NCI-H446 treated with DMSO at 0.1 percent for 48 hours (cell line): ENCODE data around the gene KCTD20.

ENCODE experiments used
- DNase-seq: peaks from one replicate; lab custom pipeline; 2025; lab: John Stamatoyannopoulos, UW

Gene KCTD20

DNA sequence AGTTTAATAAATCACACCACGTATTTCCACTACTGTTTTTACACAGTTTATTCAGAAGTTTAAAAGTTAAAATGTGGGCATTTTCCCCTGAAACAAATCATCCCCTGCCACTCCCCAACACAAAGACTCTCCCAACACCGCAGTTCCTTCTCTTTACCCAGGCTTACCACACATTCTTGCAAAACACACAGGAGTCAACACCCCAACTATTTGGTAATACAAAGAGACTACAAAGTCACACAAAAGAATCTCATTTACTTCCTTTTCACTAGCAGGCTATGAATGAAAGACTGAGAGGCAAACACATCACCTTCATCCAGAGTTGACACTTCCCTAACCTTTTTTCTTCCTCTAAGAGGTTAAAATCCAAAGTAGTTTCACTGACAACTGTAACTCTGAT, 51.1 kb downstream of the KCTD20 start:
- no peak for DNase-seq

DNA sequence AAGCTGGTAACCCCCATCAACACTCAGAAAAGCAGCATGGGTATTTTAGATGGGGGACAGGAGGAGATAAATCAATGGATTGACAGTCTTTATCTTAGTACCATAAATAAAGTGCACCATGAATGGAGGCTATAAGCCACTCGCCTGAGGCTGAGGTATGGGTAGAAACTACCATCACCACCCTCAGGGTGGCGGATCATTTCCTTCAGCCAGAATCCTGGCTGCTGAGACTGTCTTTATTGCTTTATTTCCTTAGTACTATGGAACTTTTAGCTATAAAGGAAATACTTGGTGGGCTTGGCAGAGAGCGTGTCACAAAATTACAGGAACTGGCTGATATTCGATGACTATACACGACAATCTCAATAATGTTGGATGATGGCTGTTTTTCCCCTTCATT, 52.3 kb downstream of the KCTD20 start:
- no peak for DNase-seq

DNA sequence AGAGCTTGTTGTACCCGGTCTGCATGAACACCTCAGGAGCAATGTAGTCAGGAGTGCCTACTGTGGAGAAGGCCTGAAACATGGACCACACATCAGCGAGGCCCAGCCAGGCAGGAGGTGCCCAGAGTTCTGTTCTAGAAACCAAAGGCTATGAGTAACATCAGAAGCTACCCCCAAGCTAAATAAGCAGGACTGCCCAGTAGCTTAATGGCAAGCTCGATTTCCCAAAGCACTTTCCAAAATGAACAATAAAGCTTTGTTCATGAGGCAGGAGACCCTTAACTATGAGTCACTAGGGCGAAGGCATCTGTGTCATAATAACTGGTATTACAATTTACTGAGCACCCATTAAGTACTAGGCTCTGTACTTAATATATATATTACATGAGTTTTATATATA, 57.1 kb downstream of the KCTD20 start:
- no peak for DNase-seq

DNA sequence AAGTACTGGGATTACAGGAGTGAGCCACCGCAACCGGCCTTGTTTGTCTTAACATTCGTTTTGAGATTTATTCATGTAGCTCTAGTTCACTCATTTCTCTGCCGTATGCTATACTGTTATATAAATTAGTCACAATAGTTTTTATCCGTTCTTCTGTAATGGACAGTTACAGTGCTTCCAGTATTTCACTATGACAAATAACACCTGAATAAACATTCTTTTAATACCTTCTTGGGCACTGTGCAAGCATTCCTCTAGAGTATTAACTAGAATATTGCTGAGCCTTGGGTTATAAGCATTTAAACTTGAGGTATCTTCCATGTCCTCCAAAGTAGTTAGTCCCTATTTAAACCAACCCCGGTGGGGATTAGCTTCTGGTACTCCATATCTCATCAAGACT, 58.9 kb downstream of the KCTD20 start:
- DNase-seq: no peak

DNA sequence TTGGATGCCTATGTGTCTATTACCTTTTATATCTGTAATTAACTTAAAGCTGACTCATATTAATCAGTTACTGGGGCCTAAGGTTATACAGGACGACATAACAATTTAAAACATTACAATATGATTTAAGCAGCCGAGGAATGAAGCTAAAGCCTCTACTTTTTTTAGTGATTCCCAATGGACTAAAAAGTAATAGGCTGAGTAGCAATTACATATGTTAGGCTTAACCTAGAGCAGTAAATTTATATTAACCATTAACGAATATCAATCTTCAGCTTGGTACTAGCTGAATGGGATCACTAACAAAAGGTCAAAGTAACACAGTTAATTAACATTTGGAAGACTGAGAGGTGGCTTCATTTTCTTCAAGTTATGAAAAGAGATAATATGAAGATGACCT, 61.4 kb downstream of the KCTD20 start:
- no peak for DNase-seq

DNA sequence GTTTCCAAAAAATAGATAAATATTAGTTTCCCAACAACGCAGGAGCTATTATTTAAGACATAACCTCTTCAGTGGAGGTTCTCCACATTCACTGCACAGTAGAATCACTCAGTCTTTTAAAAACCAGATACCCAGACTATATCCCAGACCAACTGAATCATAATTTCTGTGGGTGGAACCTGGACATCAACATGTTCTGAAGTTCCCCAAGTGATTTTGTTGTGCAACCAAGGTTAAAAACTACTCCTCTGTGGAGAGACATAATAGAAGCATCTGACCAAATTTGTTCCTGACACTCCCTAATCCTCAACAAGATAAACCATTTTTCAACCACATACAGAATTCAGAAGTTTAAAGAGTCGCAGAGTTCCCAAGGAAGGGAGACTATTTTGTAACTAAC, 62.2 kb downstream of the KCTD20 start:
- DNase-seq: no peak

DNA sequence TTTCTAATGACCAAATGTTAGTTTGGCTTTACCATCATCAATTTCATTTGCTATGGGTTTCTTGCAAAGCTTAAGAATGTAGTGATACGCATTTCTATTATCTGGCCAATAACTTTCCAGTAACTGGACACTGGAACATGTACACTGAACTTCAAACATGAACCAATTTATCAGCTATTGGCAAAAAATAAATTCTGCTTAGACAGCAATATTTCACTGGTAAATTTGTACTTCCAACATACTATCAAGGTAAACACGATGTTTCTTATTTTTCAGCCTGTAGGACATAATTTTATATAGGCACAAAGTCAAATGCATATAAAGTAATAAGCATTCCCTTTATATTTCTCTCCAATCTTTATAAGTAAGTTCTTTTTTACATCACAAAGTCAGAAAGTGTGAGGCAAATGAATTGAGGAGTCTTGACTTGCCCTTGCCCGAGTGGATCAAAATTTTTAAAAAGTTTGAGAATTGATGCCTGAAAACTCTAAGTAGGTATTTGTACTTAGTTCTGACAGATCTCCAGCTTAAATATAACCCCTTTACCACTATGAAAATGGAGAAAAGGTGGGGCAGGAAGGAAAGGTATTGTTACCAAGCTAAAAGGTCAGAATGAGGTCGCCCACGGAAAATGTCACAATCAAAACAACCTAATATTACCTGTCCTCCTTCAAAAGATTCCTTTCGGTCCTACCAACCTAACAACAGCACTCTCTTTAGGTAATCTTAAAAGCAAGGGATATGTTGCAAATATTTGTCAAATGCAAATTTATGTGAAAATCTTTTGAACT, 63.1 kb downstream of the KCTD20 start:
- DNase-seq: no peak

DNA sequence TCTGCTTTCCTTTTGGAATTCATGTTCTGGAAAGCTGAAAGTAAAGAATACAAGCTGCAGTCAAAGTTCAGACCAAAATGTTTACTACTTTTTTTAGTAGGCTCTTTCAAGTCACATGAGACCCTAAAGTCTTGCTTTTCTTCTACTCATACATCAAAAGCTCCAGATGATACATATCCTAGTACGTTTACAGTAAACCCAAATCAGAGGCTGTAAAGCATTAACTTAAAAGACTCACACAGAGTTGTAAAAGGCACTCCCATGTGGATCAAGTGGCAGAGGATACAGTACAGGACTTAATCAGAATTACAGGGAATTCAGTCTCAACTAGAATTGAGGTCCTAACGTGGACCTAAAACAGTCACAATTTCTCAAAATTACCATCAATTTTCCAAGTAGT, 63.8 kb downstream of the KCTD20 start:
- DNase-seq: no peak

DNA sequence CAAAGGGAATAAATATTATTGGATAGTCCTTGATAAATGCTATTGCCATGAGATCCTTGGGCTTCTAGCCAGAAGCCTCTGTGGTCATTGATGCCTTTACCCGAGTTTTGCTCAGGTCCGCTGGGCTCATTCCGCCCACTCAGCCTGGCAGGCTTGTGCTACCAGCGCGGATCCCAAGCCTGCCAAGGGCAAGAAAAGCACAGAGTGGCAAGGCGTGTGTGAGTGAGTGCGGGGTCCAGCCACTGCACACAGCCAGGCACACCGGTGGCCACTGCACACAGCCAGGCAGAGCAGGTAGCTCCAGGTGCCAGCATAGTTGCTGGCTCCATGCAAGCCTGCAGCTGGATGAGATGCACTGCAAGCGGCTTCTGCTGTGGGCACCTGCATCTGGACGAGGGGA, 65.7 kb downstream of the KCTD20 start:
- DNase-seq: no peak

DNA sequence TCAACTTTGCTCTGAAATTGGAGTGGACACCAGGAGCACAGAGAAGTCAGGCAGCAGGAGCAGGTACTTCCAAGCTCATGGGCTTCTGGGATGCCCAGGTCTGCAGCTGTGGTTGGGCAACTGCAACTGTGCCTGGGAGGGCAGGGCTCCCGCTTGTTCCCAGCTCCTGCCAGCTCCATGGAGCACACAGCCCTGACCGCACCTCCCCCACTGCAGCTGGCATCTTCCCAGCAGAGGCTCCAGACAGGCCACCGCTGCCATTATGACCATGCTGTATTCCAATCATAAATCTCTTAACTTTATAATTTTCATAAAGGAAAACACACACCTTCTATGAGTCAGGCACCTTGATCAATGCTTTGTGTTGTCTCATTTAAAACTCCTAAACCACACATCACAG, 67.6 kb downstream of the KCTD20 start:
- no peak for DNase-seq

DNA sequence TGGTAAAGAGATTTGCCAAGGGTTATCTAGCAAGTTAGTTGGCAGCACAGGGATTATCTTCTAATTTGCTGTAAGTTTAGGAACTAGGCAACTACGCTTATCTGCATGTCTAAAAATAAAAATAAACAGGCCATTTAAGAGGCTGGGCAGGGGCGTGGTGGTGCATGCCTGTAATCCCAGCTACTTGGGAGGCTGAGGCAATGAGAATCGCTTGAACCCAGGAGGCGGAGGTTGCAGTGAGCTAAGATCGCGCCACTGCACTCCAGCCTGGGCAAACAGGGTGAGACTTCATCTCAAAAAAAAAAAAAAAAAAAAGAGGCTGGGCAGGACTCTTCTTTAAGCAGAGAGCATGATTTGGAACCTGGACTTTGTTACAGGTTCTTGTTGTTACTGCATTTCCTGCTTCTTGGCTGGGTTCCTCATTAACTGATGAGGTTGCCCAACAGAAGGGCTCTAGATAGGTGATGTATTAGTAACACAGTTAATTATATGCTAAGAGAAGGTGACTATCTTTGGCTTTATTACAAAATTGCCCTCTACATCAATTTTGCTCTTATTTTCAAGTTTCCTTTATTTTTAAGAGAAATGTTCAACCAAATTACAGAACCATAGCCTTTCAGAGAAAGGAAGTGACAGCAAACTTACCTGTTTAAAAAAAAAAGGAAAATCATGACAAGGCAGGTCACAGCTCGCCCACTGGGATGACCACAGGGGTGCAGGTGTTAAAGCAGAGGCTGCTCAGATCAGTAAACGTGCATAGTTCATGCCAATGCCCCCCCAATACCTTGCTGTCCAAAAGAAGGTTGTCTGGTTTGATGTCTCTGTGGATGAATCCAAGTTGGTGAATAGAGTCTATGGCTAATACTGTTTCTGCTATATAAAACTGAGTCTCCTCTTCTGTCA, 72.0 kb downstream of the KCTD20 start:
- no peak for DNase-seq

DNA sequence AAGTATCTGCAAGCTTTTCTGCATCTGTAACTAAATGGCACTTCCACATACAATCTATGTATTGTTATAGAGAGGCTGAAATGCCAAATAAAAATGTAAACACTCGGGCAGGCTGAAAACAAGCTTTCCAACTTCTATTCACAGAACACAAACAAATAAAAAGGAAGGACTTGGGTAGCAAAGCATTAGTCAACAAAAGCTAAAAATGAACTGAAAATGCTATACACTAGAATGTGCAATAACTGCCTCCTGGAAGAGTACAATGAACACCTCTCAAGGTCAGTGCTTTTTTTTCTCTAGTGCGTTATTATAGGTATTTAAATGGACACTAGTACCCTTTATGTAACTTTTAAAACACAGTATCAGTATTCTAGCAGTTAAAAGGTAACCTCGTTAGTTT, 73.0 kb downstream of the KCTD20 start:
- DNase-seq: no peak

DNA sequence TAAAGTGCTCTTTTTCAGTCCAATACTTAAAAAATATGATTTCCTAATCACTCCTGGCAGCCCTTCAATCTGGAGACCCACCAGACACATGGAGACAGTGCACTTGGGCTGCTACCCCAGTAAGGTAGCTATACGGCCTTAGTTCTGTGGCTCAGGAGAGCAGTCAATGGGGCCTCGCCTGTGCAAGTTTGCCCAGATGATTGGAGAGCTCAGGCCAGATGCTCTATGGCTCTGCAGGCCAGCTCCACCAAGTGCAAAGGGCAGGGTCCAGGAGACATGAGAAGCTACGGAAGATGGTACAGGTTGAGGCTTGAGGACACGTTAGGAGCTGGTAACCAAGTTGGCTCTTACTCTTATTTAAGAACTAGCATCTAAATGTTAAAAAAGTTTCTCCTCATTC, 73.8 kb downstream of the KCTD20 start:
- DNase-seq: no peak

DNA sequence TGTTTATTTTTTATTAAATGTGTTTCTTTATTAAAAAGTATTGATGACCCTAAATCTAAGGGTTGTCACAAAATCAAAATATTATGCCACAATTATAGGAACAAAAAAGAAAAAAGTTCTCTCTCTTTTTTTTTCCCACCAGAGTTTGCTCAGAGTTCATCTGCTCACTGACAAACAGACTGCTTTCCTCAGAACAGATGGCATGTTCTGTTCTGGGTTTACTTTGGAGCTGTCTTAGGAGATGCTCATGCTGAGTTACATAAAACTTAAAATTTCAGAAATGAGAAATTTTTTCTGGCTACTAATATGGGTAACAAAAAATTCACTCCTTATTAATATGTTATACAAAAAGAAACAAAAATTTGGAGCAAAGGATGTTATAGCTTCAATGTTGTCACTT, 74.2 kb downstream of the KCTD20 start:
- DNase-seq: no peak

DNA sequence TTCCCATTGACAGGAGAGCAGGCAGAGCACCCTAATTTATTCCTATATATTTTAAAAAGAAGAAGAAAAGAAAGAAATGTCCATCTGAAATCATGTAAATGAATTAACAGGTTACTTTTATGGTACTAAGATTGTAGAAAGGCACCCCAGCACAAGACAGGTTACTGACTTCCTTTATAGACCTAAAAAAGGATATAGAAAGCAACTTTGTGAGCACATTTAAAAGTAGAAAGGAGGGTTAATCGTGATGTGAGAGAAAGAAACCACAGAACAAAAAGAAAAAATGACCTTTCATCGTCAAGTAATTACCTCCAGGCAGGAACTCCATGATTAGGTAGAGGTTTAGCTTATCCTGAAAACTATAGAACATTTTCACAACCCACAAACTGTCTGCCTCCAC, 74.6 kb downstream of the KCTD20 start:
- no peak for DNase-seq

DNA sequence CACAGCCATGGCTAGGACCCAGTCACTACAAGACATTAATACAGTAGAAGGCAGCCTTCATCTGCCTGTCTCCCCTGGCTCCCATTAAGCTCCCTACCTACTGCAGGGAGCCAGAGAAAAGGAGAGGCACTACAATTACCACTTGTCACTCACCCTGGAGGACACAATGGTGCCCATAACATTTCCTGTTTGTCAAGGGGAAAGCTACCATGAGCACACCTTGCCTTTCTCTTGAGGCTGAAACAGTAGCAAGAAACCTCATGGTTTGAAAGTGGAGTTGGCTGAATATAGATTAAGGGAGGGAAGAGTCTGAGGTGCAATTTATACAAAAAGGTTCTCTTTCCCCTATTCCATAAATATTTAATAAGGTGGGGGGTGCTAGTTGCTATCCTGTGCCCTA, 76.6 kb downstream of the KCTD20 start:
- DNase-seq: no peak

DNA sequence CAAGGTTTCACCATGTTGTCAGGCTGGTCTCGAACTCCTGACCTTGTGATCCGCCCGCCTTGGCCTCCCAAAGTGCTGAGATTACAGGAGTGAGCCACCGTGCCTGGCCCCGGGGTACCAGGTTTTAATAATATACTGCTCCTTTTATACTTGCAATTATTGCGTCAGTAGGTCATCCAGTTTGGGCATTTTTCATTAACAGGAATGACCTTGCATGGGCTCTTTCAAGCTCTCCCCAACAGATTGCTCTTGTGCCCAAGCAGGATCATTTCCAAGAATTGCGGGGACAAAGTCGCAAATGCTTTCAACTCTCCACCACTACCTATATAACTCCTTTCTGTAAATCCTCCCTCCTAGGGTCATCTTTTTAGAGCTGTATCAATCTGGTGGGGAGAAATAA, 80.7 kb downstream of the KCTD20 start:
- DNase-seq: no peak

DNA sequence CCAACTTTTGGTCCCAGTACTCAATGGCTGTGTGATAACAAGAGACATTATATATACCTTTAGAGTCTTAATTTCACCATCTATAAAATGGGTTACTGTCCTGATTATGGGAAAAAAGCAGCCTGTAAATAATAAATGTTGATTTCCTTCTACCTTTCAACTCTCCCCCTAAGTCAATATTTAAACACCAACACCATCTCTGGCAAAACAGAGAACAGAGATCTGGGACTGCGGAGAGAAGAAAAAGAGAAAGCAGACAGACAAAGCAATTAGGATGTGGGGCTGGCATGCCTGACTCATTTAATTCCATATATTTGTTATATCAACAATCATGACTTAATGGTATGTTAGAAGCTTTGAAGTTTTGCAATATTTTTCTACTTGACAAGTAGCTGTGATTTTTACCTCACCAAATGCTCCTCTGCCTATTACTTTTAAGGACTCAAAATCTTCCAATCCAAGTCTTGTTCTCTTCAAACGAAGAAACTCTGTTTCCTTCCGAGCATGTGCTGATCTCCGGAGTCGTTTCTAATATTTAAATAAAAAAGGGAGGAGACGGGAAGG, 81.2 kb downstream of the KCTD20 start:
- no peak for DNase-seq

DNA sequence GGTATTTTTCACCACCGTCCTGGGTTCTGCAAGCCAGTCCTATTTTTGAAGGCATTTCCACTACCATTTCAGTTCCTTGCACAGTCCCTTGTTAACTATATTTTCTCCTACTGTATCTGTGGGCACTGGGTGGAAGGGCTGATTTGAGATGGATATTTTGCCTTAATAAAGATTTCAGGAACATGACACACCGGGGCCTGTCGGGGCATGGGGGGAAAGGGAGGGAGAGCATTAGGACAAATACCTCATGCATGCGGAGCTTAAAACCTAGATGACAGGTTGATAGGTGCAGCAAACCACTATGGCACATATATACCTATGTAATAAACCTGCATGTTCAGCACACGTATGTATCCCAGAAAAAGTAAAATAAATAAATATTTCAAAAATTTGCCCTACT, 82.1 kb downstream of the KCTD20 start:
- DNase-seq: no peak

DNA sequence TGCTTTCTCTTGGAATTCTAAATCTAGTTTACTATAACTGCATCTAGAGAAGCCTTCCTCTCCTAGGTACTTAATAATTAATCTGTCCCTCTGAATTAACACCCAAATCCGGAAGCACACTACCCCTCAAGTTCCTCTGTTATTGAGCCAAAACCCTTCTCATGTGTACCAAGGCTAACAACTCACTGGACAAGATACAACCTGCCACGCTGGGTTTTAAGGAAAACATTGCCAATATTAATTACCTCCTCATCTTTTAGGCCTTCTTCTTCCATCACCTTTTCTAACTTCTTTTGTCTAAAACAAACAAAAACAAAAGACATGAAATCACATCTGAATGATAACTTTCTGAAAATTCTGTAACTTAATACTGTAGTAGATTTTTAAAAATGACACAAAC, 82.5 kb downstream of the KCTD20 start:
- no peak for DNase-seq

DNA sequence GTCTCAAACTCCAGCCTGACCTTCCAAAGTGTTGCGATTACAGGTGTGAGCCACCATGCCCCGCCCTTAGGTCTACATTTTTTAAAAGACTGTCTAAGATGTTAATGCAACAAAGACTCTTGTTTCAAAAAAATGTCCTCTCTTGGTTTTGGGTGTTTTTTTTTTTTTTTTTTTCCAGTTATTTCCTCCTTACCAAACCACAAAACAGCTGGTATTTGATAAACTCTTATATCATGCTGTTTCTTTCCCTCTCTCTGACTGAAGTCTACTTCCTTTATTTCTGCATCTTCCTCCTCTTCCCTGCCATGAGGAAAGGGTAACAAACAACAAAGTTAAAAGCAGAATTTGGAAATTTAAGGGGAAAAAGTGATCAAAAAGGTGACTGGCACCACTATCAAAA, 83.3 kb downstream of the KCTD20 start:
- DNase-seq: no peak

DNA sequence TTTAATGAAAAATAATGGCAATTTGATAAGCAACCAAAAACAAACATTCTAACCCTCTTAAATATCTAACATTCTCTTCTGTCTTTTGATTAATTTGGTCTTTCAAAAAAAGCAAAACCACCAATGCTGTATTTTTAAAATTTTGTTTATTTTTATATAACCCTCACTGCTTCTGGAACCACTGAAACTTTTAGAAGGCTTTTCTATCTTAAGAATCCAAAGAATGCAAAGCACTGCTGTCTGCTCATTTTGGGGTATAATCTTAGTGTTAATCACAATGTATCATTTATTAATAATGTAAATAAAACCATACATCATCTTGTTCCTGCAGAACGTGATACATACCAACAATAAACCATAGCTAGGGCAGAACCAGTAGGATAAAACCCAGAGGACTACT, 90.5 kb downstream of the KCTD20 start:
- no peak for DNase-seq

DNA sequence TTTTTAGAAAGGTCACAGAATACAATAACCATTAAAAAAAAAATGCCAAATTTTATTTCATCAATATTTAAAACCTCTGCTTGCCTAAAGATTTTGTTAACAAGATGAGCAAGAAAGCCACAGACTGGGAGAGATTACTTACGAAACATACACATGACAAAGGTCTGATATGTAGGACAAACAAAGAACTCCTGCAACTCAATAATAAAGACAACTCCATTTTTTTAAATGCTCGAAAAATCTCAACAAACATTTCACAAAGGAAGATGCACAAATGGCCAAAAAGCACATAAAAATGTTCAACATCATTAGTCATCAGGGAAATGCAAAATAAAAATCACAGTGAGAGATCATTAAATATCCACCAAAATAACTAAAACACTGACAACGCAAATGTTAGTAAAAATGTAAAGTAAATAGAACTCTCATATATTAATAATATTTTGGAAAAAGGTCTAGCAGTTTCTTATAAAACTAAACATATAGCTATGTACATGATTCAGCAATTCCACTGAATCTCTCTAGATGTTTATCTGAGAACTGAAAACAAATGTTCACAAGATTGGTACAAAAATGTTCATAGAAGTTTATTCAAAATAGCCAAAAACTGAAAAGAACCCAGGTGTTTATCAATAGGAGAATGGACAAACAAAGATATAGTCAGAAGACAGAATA, 94.2 kb downstream of the KCTD20 start:
- no peak for DNase-seq
